HFFc6 (cell line): Measurements from ENCODE around the gene UST. TPM values are rescaled to one million over a fixed set of nuclear protein-coding genes. Genes with fewer than 3 reads are reported as not detected.

Source experiments
- DNase-seq: peaks from one replicate; pipeline ENCODE4 v3.0.0-alpha.2; 2018
- H3K27ac Mint-ChIP-seq: 2 replicates; pipeline ENCODE4 v1.8.0; 2020; ENCODE audit warnings: mild to moderate bottlenecking, mixed read lengths
- H3K27me3 Mint-ChIP-seq: 2 replicates; pipeline ENCODE4 v1.8.0; 2021; ENCODE audit warnings: mild to moderate bottlenecking, moderate library complexity, mixed read lengths; ENCODE audit not compliant: insufficient read depth
- H3K36me3 Mint-ChIP-seq: 2 replicates; pipeline ENCODE4 v1.8.0; 2021; ENCODE audit warnings: low read depth, mixed read lengths
- H3K4me1 Mint-ChIP-seq: 2 replicates; pipeline ENCODE4 v1.8.0; 2020; ENCODE audit warnings: low read depth, mixed read lengths
- H3K4me3 Mint-ChIP-seq: 2 replicates; pipeline ENCODE4 v1.8.0; 2020; ENCODE audit warnings: mild to moderate bottlenecking, moderate library complexity, mixed read lengths
- H3K9me3 Mint-ChIP-seq: 2 replicates; pipeline ENCODE4 v1.8.0; 2020; ENCODE audit warnings: mild to moderate bottlenecking, mixed read lengths
- CTCF ChIP-seq: fragments of 200-600 bp; sonication (generic); IDR thresholded peaks from 2 replicates; pipeline ENCODE4 v1.5.0; 2021; ENCODE audit warnings: antibody characterized with exemption, mild to moderate bottlenecking
- total RNA-seq, 6 experiments: library from RNA; stranded (reverse); fragmentation: NEBNext Ultra II Directional; extraction: Animal tissue kit (Norgen Biotek cat#: 25700); gene quantifications; 2 replicates in 1 of 6; 3 replicates in 5 of 6; pipeline ENCODE4 v1.2.3, GENCODE V29; 2021

The UST gene
- total RNA-seq, 6 experiments from 2014 or later: 12.9 to 17.3 (median 16.7) TPM

GRCh38 chr6:148790404-148790803 is 43.6 kb downstream of the UST start:
- 0 out of 2 replicates have a peak, but pooled peaks cover 5% of the 10 kb centered on the region for H3K9me3 Mint-ChIP-seq
- TF ChIP-seq CTCF: no peak
- no peak overlapping the region for H3K27ac Mint-ChIP-seq
- H3K27me3 Mint-ChIP-seq: no peaks in the 10 kb centered on the region
- peaks cover 24% of the 10 kb centered on the region for H3K36me3 Mint-ChIP-seq
- no peak for DNase-seq
- no peak overlapping the region for H3K4me3 Mint-ChIP-seq
- H3K4me1 Mint-ChIP-seq: peaks cover 25% of the 10 kb centered on the region

GRCh38 chr6:148790817-148791216 is 44.0 kb downstream of the UST start:
- Mint-ChIP-seq H3K4me1 (peaks cover 25% of the 10 kb centered on the region), H3K9me3 (0 out of 2 replicates have a peak, but pooled peaks cover 5% of the 10 kb centered on the region), H3K4me3 (no peak overlapping the region), H3K36me3 (peaks cover 24% of the 10 kb centered on the region), H3K27ac (no peak overlapping the region), H3K27me3 (no peaks in the 10 kb centered on the region)
- DNase-seq: no peak
- no peak for TF ChIP-seq CTCF

GRCh38 chr6:148791372-148791771 is 44.5 kb downstream of the UST start:
- H3K9me3 Mint-ChIP-seq: 0 out of 2 replicates have a peak, but pooled peaks cover 5% of the 10 kb centered on the region
- no peak overlapping the region for H3K27ac Mint-ChIP-seq

GRCh38 chr6:148793721-148794120 is 46.9 kb downstream of the UST start:
- DNase-seq: no peak
- Mint-ChIP-seq H3K4me1 (peaks cover 2% of the 10 kb centered on the region; the same call in 1 of the 2 replicates), H3K4me3 (no peak overlapping the region), H3K36me3 (peaks cover 8% of the 10 kb centered on the region; the same call in 1 of the 2 replicates), H3K9me3 (0 out of 2 replicates have a peak, but pooled peaks cover 5% of the 10 kb centered on the region), H3K27me3 (no peaks in the 10 kb centered on the region), H3K27ac (no peak overlapping the region)
- TF ChIP-seq CTCF: no peak

More at GRCh38 chr6:148791372-148791771, 44.5 kb downstream of the UST start:
- no peak for TF ChIP-seq CTCF
- H3K4me1 Mint-ChIP-seq: peaks cover 23% of the 10 kb centered on the region
- no peak for DNase-seq
- H3K36me3 Mint-ChIP-seq: peaks cover 22% of the 10 kb centered on the region
- H3K27me3 Mint-ChIP-seq: no peaks in the 10 kb centered on the region
- no peak overlapping the region for H3K4me3 Mint-ChIP-seq

GRCh38 chr6:148794797-148795196 is 48.0 kb downstream of the UST start:
- no peaks in the 10 kb centered on the region; the same call in 1 of the 2 replicates for H3K27me3 Mint-ChIP-seq
- 0 out of 2 replicates have a peak, but pooled peaks cover 5% of the 10 kb centered on the region for H3K9me3 Mint-ChIP-seq
- no peak for DNase-seq
- H3K4me3 Mint-ChIP-seq: no peak overlapping the region
- peaks cover 5% of the 10 kb centered on the region for H3K4me1 Mint-ChIP-seq
- H3K27ac Mint-ChIP-seq: no peak overlapping the region
- no peak for TF ChIP-seq CTCF
- peaks cover 8% of the 10 kb centered on the region; the same call in 1 of the 2 replicates for H3K36me3 Mint-ChIP-seq
